Suprapubic skin (tissue), 3 donors: ENCODE measurements around the gene BTBD18.

Experiments used
- CTCF ChIP-seq, 2 donors: fragments of 200-600 bp in 1 of 2; fragments of 450-650 bp in 1 of 2; sonication (generic) in 1 of 2; IDR thresholded peaks; one replicate each; pipeline ENCODE4 v1.5.1; 2016 to 2019; ENCODE audit warnings: antibody characterized with exemption in 2 of 2, mild to moderate bottlenecking in 1 of 2, moderate library complexity in 1 of 2
- POLR2AphosphoS5 ChIP-seq, 3 donors: sonication (generic); formaldehyde crosslinking; IDR thresholded peaks; one replicate each; pipeline ENCODE4 v1.6.1; 2017; ENCODE audit warnings: antibody characterized with exemption in 3 of 3

DNA sequence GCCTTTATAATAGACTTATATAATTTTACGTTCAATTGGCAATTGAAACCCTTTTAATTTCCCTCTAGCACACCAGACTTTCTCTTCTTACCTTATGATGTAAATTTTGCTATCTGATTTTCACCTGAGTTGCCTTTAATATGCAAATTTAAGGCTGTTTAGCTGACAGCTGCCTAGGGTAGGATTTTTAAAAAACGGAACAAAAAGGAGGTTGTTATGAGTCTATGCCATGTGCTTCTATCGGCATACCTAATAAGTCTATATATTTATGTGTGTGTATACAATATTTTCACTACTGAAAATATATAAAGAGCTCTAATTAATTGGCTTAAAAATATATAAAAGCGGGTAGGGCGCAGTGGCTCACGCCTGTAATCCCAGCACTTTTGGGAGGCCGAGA, 22.1 kb downstream of the BTBD18 start:
- TF ChIP-seq POLR2AphosphoS5 (IDR thresholded peaks at IDR 0.05) (no peak), CTCF (IDR thresholded peaks at IDR 0.05) (no peak)
